K562 (cell line): Measurements from ENCODE around the gene UBE2QL1. TPM values are rescaled to one million over a fixed set of nuclear protein-coding genes. Genes with fewer than 3 reads are reported as not detected.

ENCODE experiments used
- ARID1B ChIP-seq: fragments of 450-650 bp; IDR thresholded peaks from 2 replicates; pipeline ENCODE4 v1.6.1; 2016; ENCODE audit warnings: antibody characterized with exemption, mild to moderate bottlenecking, inconsistent platforms
- ATF7 ChIP-seq: fragments of 450-650 bp; IDR thresholded peaks from 2 replicates; pipeline ENCODE4 v1.7.1; 2014; ENCODE audit warnings: mild to moderate bottlenecking, moderate library complexity
- CBFA2T3 ChIP-seq: fragments of 450-650 bp; IDR thresholded peaks from 2 replicates; pipeline ENCODE4 v1.6.1; 2017
- ETV5 ChIP-seq: sonication (generic); formaldehyde crosslinking; IDR thresholded peaks from 2 replicates; pipeline ENCODE4 v1.4.0; 2020; ENCODE audit warnings: low read depth, mild to moderate bottlenecking, missing genetic modification reagents
- FOXM1 ChIP-seq, 2 experiments: fragments of 450-650 bp in 1 of 2; sonication (generic) in 1 of 2; formaldehyde crosslinking in 1 of 2; IDR thresholded peaks; 2 replicates each; pipeline versions ENCODE4 v1.6.1 to v1.9.0; 2017 to 2022; ENCODE audit warnings: low read depth in 2 of 2, mild to moderate bottlenecking in 2 of 2, missing genetic modification reagents in 1 of 2, moderate library complexity in 1 of 2
- GABPA ChIP-seq: fragments of 200-800 bp; sonication (Bioruptor generic); conservative IDR thresholded peaks from 2 replicates; pipeline ENCODE4 v1.6.1; 2016; ENCODE audit warnings: low read depth, missing genetic modification characterization, missing compliant biosample characterization
- HBP1 ChIP-seq: fragments of 450-650 bp; formaldehyde crosslinking; IDR thresholded peaks from 2 replicates; pipeline ENCODE4 v1.4.0; 2022; ENCODE audit warnings: missing genetic modification characterization
- HDAC2 ChIP-seq: fragments of 450-650 bp; IDR thresholded peaks from 2 replicates; pipeline ENCODE4 v1.6.1; 2016; ENCODE audit warnings: mild to moderate bottlenecking
- HNRNPH1 ChIP-seq: fragments of 200-400 bp; formaldehyde crosslinking; optimal IDR thresholded peaks from 2 replicates; pipeline ENCODE3; 2017; ENCODE audit warnings: low read depth, mild to moderate bottlenecking, low read length, moderate library complexity
- JUND ChIP-seq, 2 experiments: IDR thresholded peaks; 2 replicates in 1 of 2; 3 replicates in 1 of 2; pipeline ENCODE4 v1.6.1; 2011; ENCODE audit warnings: borderline replicate concordance in 2 of 2, low read depth in 2 of 2, low read length in 2 of 2, improper control_type of control experiment in 1 of 2, missing biosample characterization in 1 of 2, missing genetic modification characterization in 1 of 2, missing genetic modification reagents in 1 of 2
- KDM1A ChIP-seq, 2 experiments: fragments of 450-650 bp; IDR thresholded peaks; 2 replicates each; pipeline ENCODE4 v1.6.1; 2016; ENCODE audit warnings: mild to moderate bottlenecking in 2 of 2
- KLF16 ChIP-seq: IDR thresholded peaks from 2 replicates; pipeline ENCODE4 v1.6.1; 2016; ENCODE audit warnings: antibody characterized with exemption
- POU5F1 ChIP-seq: fragments of 150-350 bp; IDR thresholded peaks from 2 replicates; pipeline ENCODE4 v1.6.1; 2014; ENCODE audit warnings: borderline replicate concordance, low read length, low read depth, mild to moderate bottlenecking; ENCODE audit not compliant: partially characterized antibody
- PRPF4 ChIP-seq: fragments of 200-400 bp; formaldehyde crosslinking; IDR thresholded peaks from one replicate; pipeline ENCODE4 v1.6.1; 2017; ENCODE audit warnings: low read length, low read depth, mild to moderate bottlenecking; ENCODE audit not compliant: insufficient read depth, poor library complexity, severe bottlenecking
- PTTG1 ChIP-seq: fragments of 450-650 bp; IDR thresholded peaks from 2 replicates; pipeline ENCODE4 v1.6.1; 2016; ENCODE audit warnings: low read depth, mild to moderate bottlenecking, missing genetic modification characterization, missing compliant biosample characterization
- TAL1 ChIP-seq: fragments of 450-650 bp; IDR thresholded peaks from 2 replicates; pipeline ENCODE4 v1.6.1; 2016; ENCODE audit warnings: mild to moderate bottlenecking
- TBL1XR1 ChIP-seq, 2 experiments: IDR thresholded peaks; 2 replicates each; pipeline ENCODE4 v1.6.1; 2012; ENCODE audit warnings: improper control_type of control experiment in 2 of 2, low read length in 2 of 2, mild to moderate bottlenecking in 1 of 2
- ZBED1 ChIP-seq: IDR thresholded peaks from 2 replicates; pipeline ENCODE4 v1.6.1; 2014
- ZNF184 ChIP-seq: sonication (generic); formaldehyde crosslinking; IDR thresholded peaks from 2 replicates; pipeline ENCODE4 v1.5.0; 2020; ENCODE audit warnings: missing genetic modification reagents
- ZNF197 ChIP-seq: fragments of 200-800 bp; sonication (Bioruptor generic); IDR thresholded peaks from 2 replicates; pipeline ENCODE4 v1.6.1; 2016; ENCODE audit warnings: low read depth, missing genetic modification characterization, missing compliant biosample characterization
- ZNF507 ChIP-seq: conservative IDR thresholded peaks from 2 replicates; pipeline ENCODE4 v1.6.1; 2017; ENCODE audit warnings: missing genetic modification characterization, missing compliant biosample characterization
- ZNF589 ChIP-seq: fragments of 200-800 bp; sonication (Bioruptor generic); IDR thresholded peaks from 2 replicates; pipeline ENCODE4 v1.6.1; 2016; ENCODE audit warnings: low read depth, missing genetic modification characterization, missing compliant biosample characterization
- ZNF830 ChIP-seq: fragments of 250-450 bp; sonication (Bioruptor Pico); IDR thresholded peaks from 2 replicates; pipeline ENCODE4 v1.5.0; 2021; ENCODE audit warnings: mild to moderate bottlenecking
- polyA plus RNA-seq, 8 experiments: library from polyadenylated mRNA; depleted of rRNA in 4 of 8; stranded (reverse) in 5 of 8; unstranded in 3 of 8; fragments of >200 nt; fragmentation: Nextera tagmentation in 2 of 8; fragmentation: Illumina TruSeq in 1 of 8; extraction: Ambion mirVana in 2 of 8; extraction: Trizol in 1 of 8; gene quantifications; 2 replicates each; pipeline versions ENCODE4 v1.2.1 to v1.2.3, GENCODE V29; 2011 to 2014; ENCODE audit warnings: inconsistent platforms in 1 of 8, missing spikeins in 1 of 8
- total RNA-seq, 7 experiments: library from RNA; depleted of rRNA in 6 of 7; stranded (reverse); fragments of >200 nt in 6 of 7; fragmentation: Illumina TruSeq in 2 of 7; extraction: Trizol in 2 of 7; gene quantifications; 2 replicates each; pipeline versions ENCODE4 v1.2.1 to v1.2.3, GENCODE V29; 2011 to 2021; ENCODE audit warnings: low replicate concordance in 1 of 7
- TF ChIP-seq, protein P1 (sequence below): fragments of 450-650 bp; IDR thresholded peaks from 2 replicates; pipeline ENCODE4 v1.6.1; 2016
- TF ChIP-seq, protein P2 (sequence below): IDR thresholded peaks from 2 replicates; pipeline ENCODE4 v1.6.1; 2014; ENCODE audit warnings: antibody characterized with exemption

Gene UBE2QL1
- total and polyA plus RNA-seq, 9 of the 15 experiments (the other 6 are each of a cell fraction or from before 2014, with no cell fraction given): not detected

DNA sequence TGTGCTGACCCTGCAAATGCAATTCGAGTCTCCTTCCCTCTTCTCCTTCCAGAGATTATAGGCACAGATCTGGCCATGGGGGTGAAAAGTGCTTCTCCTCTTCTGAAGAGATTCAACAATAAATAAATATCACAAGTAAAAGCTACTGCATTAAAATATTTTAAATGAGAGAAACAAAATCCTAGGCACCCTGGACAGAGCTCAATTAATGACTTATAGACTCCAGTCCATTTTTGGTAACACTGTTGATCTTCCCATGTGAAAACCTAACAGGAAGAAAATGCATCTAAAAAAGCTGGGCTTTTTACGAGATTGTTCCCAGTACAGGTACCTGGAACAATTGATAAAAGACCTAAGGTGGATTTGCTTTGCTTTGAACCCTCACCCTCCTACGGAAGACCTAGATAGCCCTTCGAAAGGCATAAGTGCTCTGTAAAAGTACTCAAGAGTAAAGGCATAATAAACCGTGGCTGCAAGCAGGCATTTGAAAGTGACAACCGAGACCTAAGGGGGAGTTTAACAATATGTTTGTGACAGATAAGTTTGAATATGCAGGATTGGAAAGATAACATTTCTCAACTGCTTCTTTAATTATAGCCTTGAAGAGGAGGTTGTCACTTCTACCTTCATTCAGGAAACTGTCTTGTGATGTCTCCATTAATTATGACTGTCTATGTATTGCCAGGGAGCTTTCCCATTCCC lies 41.0 kb upstream of the UBE2QL1 start (continued):
- peak; percentile 87 for TF ChIP-seq TAL1
- TF ChIP-seq ZNF507: no peak
- TF ChIP-seq PRPF4: no peak
- no peak for TF ChIP-seq HNRNPH1
- TF ChIP-seq, protein P1, sequence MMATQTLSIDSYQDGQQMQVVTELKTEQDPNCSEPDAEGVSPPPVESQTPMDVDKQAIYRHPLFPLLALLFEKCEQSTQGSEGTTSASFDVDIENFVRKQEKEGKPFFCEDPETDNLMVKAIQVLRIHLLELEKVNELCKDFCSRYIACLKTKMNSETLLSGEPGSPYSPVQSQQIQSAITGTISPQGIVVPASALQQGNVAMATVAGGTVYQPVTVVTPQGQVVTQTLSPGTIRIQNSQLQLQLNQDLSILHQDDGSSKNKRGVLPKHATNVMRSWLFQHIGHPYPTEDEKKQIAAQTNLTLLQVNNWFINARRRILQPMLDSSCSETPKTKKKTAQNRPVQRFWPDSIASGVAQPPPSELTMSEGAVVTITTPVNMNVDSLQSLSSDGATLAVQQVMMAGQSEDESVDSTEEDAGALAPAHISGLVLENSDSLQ: peak; percentile 61
- 0 out of 2 replicates have a peak, but pooled peaks have one; percentile 33 for TF ChIP-seq ZNF197
- peak; percentile 61; the same call in 1 of the 2 replicates for TF ChIP-seq HDAC2
- peak; percentile 83 for TF ChIP-seq CBFA2T3
- no peak for TF ChIP-seq HBP1 (CRISPR knock-in tag)
- no peak for TF ChIP-seq PTTG1
- no peak for TF ChIP-seq POU5F1
- 0 out of 2 replicates have a peak, but pooled peaks have one; percentile 2 for TF ChIP-seq GABPA (tag)
- TF ChIP-seq ZNF589 (CRISPR knock-in tag): peak; percentile 50; the same call in 1 of the 2 replicates
- TF ChIP-seq KDM1A (IDR thresholded peaks at IDR 0.05): 0 out of 4 replicates have a peak, but pooled peaks of 1 of the 2 experiments have one; percentile 54
- 0 out of 2 replicates have a peak, but pooled peaks have one; percentile 26 for TF ChIP-seq ETV5
- TF ChIP-seq TBL1XR1 (IDR thresholded peaks at IDR 0.05; ENCODE audit: low read length in 2 of 2): peak in 1 of 2 experiments; percentile 43; a peak in 1 of 4 replicates
- TF ChIP-seq ARID1B: peak; percentile 91
- TF ChIP-seq KLF16: peak; percentile 86
- TF ChIP-seq ZNF830 (CRISPR knock-in tag): no peak
- no peak for TF ChIP-seq ZBED1
- TF ChIP-seq ZNF184: no peak
- TF ChIP-seq ATF7: 0 out of 2 replicates have a peak, but pooled peaks have one; percentile 5
- TF ChIP-seq, protein P2, sequence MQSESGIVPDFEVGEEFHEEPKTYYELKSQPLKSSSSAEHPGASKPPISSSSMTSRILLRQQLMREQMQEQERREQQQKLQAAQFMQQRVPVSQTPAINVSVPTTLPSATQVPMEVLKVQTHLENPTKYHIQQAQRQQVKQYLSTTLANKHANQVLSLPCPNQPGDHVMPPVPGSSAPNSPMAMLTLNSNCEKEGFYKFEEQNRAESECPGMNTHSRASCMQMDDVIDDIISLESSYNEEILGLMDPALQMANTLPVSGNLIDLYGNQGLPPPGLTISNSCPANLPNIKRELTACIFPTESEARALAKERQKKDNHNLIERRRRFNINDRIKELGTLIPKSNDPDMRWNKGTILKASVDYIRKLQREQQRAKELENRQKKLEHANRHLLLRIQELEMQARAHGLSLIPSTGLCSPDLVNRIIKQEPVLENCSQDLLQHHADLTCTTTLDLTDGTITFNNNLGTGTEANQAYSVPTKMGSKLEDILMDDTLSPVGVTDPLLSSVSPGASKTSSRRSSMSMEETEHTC: peak; percentile 65; the same call in 1 of the 2 replicates
- peak; percentile 66; the same call in 1 of the 2 replicates for TF ChIP-seq FOXM1 (IDR thresholded peaks at IDR 0.05; ENCODE audit: low read depth)
- TF ChIP-seq FOXM1 (CRISPR knock-in tag; IDR thresholded peaks at IDR 0.05; ENCODE audit: low read depth): no peak
- TF ChIP-seq JUND (IDR thresholded peaks at IDR 0.05; ENCODE audit: borderline replicate concordance, low read depth, low read length): peak; percentile 61
- no peak; the same call in 2 of the 3 replicates for TF ChIP-seq JUND (tag; IDR thresholded peaks at IDR 0.05; ENCODE audit: borderline replicate concordance, low read depth, low read length)
